DND-41 (cell line): ENCODE results near the gene NINL.

Experiments
- CTCF ChIP-seq: IDR thresholded peaks from 2 replicates; pipeline ENCODE4 v1.5.1; 2012; ENCODE audit warnings: borderline replicate concordance, low read length, moderate library complexity, mild to moderate bottlenecking; ENCODE audit not compliant: poor library complexity, severe bottlenecking; ENCODE audit errors: extremely low read depth
- EZH2 ChIP-seq: IDR thresholded peaks from 3 replicates; pipeline ENCODE4 v1.6.1; 2012; ENCODE audit warnings: borderline replicate concordance, low read depth, mild to moderate bottlenecking, moderate library complexity, low read length, inconsistent platforms; ENCODE audit not compliant: severe bottlenecking

GRCh38 chr20:25565578-25566157 lies 19.7 kb downstream of the NINL start:
- TF ChIP-seq CTCF: no peak
- no peak for TF ChIP-seq EZH2
